HepG2 (cell line): ENCODE data around the gene TMX4. TPM values are rescaled to one million over a fixed set of nuclear protein-coding genes. Genes with fewer than 3 reads are reported as not detected.

Source experiments
- BORCS8-MEF2B ChIP-seq: sonication (generic); formaldehyde crosslinking; IDR thresholded peaks from 2 replicates; pipeline ENCODE4 v1.8.0; 2022; ENCODE audit warnings: mild to moderate bottlenecking, missing genetic modification reagents
- DNMT3B ChIP-seq: conservative IDR thresholded peaks from 2 replicates; pipeline ENCODE4 v1.6.1; 2016; ENCODE audit warnings: missing biosample characterization, control low read depth
- HNF4A ChIP-seq: sonication (generic); formaldehyde crosslinking; IDR thresholded peaks from 2 replicates; pipeline ENCODE4 v1.4.0; 2020; ENCODE audit warnings: missing genetic modification reagents
- JUNB ChIP-seq: sonication (generic); formaldehyde crosslinking; IDR thresholded peaks from 2 replicates; pipeline ENCODE4 v1.8.0; 2022; ENCODE audit warnings: missing genetic modification reagents, mild to moderate bottlenecking, borderline replicate concordance
- MXD4 ChIP-seq: IDR thresholded peaks from 2 replicates; pipeline ENCODE4 v1.6.1; 2016; ENCODE audit warnings: mild to moderate bottlenecking, missing biosample characterization, missing genetic modification reagents
- SAFB2 ChIP-seq: sonication (generic); formaldehyde crosslinking; IDR thresholded peaks from 2 replicates; pipeline ENCODE4 v1.5.1; 2020; ENCODE audit warnings: missing genetic modification reagents, low read depth, mild to moderate bottlenecking, borderline replicate concordance
- SETDB1 ChIP-seq: sonication (generic); formaldehyde crosslinking; IDR thresholded peaks from 2 replicates; pipeline ENCODE4 v1.5.1; 2020; ENCODE audit warnings: missing genetic modification reagents, mild to moderate bottlenecking, borderline replicate concordance
- SOX6 ChIP-seq, 2 experiments: fragments of 450-650 bp in 1 of 2; sonication (generic) in 1 of 2; formaldehyde crosslinking in 1 of 2; IDR thresholded peaks; 2 replicates each; pipeline versions ENCODE4 v1.4.0 to v1.6.1; 2017 to 2020; ENCODE audit warnings: antibody characterized with exemption in 1 of 2, mild to moderate bottlenecking in 1 of 2, missing genetic modification reagents in 1 of 2
- SRSF9 ChIP-seq: fragments of 200-400 bp; formaldehyde crosslinking; IDR thresholded peaks from 2 replicates; pipeline ENCODE4 v1.6.1; 2018; ENCODE audit warnings: borderline replicate concordance, mild to moderate bottlenecking, low read depth, low read length; ENCODE audit not compliant: insufficient read depth, poor library complexity, severe bottlenecking
- ZBTB38 ChIP-seq: sonication (generic); formaldehyde crosslinking; IDR thresholded peaks from 2 replicates; pipeline ENCODE4 v1.5.1; 2020; ENCODE audit warnings: mild to moderate bottlenecking, missing genetic modification reagents
- ZFP36L1 ChIP-seq: sonication (generic); formaldehyde crosslinking; IDR thresholded peaks from 2 replicates; pipeline ENCODE4 v1.8.0; 2022; ENCODE audit warnings: mild to moderate bottlenecking, missing genetic modification reagents, moderate library complexity
- ZNF138 ChIP-seq: sonication (generic); formaldehyde crosslinking; IDR thresholded peaks from 2 replicates; pipeline ENCODE4 v1.5.0; 2020; ENCODE audit warnings: mild to moderate bottlenecking, low read depth, missing genetic modification reagents
- ZNF333 ChIP-seq: sonication (generic); formaldehyde crosslinking; IDR thresholded peaks from 2 replicates; pipeline ENCODE4 v1.4.0; 2020; ENCODE audit warnings: mild to moderate bottlenecking, missing genetic modification reagents, borderline replicate concordance
- ZNF619 ChIP-seq: sonication (generic); formaldehyde crosslinking; IDR thresholded peaks from 2 replicates; pipeline ENCODE4 v1.4.0; 2020; ENCODE audit warnings: mild to moderate bottlenecking, missing genetic modification reagents
- polyA plus RNA-seq, 8 experiments: library from polyadenylated mRNA; depleted of rRNA in 3 of 8; stranded (reverse) in 7 of 8; unstranded in 1 of 8; fragments of >200 nt; fragmentation: Illumina TruSeq in 4 of 8; extraction: Trizol in 4 of 8; gene quantifications; 2 replicates each; pipeline versions ENCODE4 v1.2.1 to v1.2.3, GENCODE V29; 2011 to 2016; ENCODE audit warnings: low read depth in 4 of 8, missing spikeins in 1 of 8, mixed read lengths in 1 of 8; ENCODE audit not compliant: insufficient read depth in 1 of 8
- total RNA-seq, 5 experiments: library from RNA; depleted of rRNA; stranded (reverse); fragments of >200 nt; fragmentation: Illumina TruSeq; extraction: Trizol; gene quantifications; 2 replicates each; pipeline ENCODE4 v1.2.3, GENCODE V29; 2016; ENCODE audit warnings: low read depth in 1 of 5
- TF ChIP-seq, protein P1 (sequence below): sonication (generic); formaldehyde crosslinking; IDR thresholded peaks from 2 replicates; pipeline ENCODE4 v1.9.0; 2021; ENCODE audit warnings: missing genetic modification reagents, borderline replicate concordance
- TF ChIP-seq, protein P2 (sequence below): sonication (generic); formaldehyde crosslinking; conservative IDR thresholded peaks from 2 replicates; pipeline ENCODE4 v1.4.0; 2020; ENCODE audit warnings: mild to moderate bottlenecking, missing genetic modification reagents, moderate library complexity
- TF ChIP-seq, protein P3 (sequence below): sonication (generic); formaldehyde crosslinking; conservative IDR thresholded peaks from 2 replicates; pipeline ENCODE4 v1.8.0; 2022; ENCODE audit warnings: missing genetic modification reagents

TMX4 gene
- total and polyA plus RNA-seq, 2 of the 13 experiments (the other 11 are each of a cell fraction or from before 2014, with no cell fraction given), result 7.6 to 21.4 TPM

DNA sequence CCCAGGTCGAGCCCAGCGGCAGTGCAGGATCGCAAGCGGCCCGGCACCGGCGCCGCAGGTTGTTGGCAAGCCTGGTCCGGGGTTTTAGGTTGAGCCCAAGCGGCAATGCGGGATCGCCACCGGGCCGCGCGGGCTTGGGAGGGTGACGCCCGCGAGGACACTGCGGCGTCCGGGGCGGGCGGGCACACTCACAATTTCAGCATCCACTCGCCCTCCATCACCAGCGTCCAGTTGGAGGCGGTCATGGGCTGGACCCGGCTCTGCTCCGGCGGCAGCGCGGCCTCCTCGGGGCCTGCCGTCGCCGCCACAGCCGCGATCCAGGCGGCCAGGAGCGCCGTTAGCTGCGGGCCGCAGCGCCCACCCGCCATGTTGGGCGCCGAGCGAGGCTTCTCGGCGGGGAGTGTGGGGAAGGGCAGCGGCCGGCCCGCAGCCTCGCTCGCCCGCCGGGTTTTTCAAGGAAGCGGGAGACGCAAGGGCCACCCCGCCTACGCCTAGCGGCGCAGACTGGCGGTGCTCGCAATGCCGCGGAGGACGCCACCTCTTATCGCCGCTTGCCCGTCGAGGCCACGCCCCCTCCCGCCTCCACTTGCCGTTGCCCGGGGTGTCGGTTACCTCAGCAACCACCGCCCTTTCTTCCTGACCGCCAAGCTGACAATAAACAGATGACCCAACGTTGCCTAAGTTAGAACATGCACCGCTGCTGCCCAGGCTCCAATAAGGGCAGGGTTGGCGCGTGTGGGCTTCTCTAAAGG lies at the start of gene TMX4 (continued):
- TF ChIP-seq, protein P1, sequence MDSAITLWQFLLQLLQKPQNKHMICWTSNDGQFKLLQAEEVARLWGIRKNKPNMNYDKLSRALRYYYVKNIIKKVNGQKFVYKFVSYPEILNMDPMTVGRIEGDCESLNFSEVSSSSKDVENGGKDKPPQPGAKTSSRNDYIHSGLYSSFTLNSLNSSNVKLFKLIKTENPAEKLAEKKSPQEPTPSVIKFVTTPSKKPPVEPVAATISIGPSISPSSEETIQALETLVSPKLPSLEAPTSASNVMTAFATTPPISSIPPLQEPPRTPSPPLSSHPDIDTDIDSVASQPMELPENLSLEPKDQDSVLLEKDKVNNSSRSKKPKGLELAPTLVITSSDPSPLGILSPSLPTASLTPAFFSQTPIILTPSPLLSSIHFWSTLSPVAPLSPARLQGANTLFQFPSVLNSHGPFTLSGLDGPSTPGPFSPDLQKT, result 0 out of 2 replicates have a peak, but pooled peaks have one; percentile 21
- TF ChIP-seq, protein P2, sequence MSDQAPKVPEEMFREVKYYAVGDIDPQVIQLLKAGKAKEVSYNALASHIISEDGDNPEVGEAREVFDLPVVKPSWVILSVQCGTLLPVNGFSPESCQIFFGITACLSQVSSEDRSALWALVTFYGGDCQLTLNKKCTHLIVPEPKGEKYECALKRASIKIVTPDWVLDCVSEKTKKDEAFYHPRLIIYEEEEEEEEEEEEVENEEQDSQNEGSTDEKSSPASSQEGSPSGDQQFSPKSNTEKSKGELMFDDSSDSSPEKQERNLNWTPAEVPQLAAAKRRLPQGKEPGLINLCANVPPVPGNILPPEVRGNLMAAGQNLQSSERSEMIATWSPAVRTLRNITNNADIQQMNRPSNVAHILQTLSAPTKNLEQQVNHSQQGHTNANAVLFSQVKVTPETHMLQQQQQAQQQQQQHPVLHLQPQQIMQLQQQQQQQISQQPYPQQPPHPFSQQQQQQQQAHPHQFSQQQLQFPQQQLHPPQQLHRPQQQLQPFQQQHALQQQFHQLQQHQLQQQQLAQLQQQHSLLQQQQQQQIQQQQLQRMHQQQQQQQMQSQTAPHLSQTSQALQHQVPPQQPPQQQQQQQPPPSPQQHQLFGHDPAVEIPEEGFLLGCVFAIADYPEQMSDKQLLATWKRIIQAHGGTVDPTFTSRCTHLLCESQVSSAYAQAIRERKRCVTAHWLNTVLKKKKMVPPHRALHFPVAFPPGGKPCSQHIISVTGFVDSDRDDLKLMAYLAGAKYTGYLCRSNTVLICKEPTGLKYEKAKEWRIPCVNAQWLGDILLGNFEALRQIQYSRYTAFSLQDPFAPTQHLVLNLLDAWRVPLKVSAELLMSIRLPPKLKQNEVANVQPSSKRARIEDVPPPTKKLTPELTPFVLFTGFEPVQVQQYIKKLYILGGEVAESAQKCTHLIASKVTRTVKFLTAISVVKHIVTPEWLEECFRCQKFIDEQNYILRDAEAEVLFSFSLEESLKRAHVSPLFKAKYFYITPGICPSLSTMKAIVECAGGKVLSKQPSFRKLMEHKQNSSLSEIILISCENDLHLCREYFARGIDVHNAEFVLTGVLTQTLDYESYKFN (CRISPR knock-in tag), result peak; percentile 65
- TF ChIP-seq ZNF333 (CRISPR knock-in tag), result peak; percentile 99; the same call in 1 of the 2 replicates
- no peak; the same call in 1 of the 2 replicates for TF ChIP-seq HNF4A
- 0 out of 2 replicates have a peak, but pooled peaks have one; percentile 4 for TF ChIP-seq DNMT3B (CRISPR knock-in tag)
- TF ChIP-seq MXD4 (CRISPR knock-in tag), result peak; percentile 90; the same call in 1 of the 2 replicates
- TF ChIP-seq, protein P3, sequence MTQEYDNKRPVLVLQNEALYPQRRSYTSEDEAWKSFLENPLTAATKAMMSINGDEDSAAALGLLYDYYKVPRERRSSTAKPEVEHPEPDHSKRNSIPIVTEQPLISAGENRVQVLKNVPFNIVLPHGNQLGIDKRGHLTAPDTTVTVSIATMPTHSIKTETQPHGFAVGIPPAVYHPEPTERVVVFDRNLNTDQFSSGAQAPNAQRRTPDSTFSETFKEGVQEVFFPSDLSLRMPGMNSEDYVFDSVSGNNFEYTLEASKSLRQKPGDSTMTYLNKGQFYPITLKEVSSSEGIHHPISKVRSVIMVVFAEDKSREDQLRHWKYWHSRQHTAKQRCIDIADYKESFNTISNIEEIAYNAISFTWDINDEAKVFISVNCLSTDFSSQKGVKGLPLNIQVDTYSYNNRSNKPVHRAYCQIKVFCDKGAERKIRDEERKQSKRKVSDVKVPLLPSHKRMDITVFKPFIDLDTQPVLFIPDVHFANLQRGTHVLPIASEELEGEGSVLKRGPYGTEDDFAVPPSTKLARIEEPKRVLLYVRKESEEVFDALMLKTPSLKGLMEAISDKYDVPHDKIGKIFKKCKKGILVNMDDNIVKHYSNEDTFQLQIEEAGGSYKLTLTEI (CRISPR knock-in tag), result no peak
- peak; percentile 83; the same call in 1 of the 2 replicates for TF ChIP-seq SAFB2 (CRISPR knock-in tag)
- TF ChIP-seq ZNF619 (CRISPR knock-in tag), result peak; percentile 73; the same call in 1 of the 2 replicates
- no peak; the same call in 1 of the 2 replicates for TF ChIP-seq ZNF138 (CRISPR knock-in tag)
- peak; percentile 89; the same call in 1 of the 2 replicates for TF ChIP-seq BORCS8-MEF2B (CRISPR knock-in tag)
- no peak for TF ChIP-seq SOX6 (IDR thresholded peaks at IDR 0.05)
- peak; percentile 80 for TF ChIP-seq SOX6 (CRISPR knock-in tag; IDR thresholded peaks at IDR 0.05)
- TF ChIP-seq SETDB1 (CRISPR knock-in tag), result no peak
- TF ChIP-seq ZBTB38 (CRISPR knock-in tag), result peak; percentile 86; the same call in 1 of the 2 replicates
- TF ChIP-seq ZFP36L1, result no peak
- no peak for TF ChIP-seq SRSF9
- TF ChIP-seq JUNB, result no peak
